Glutamatergic neuron (in vitro differentiated cells): Measurements from ENCODE around the gene KMO. TPM values are rescaled to one million over a fixed set of nuclear protein-coding genes. Genes with fewer than 3 reads are reported as not detected.
A peak's percentile ranks its signal among the peaks of the same experiment; 100 is the strongest.

Source experiments
- DNase-seq: peaks from one replicate; pipeline ENCODE4 v3.0.0; 2022
- H3K27ac Mint-ChIP-seq: one replicate; pipeline ENCODE4 v1.8.0; 2020; ENCODE audit warnings: mild to moderate bottlenecking, mixed read lengths, inconsistent platforms; ENCODE audit not compliant: unreplicated experiment
- H3K27me3 Mint-ChIP-seq: one replicate; pipeline ENCODE4 v1.8.0; 2020; ENCODE audit warnings: mild to moderate bottlenecking, moderate library complexity, mixed read lengths, inconsistent platforms; ENCODE audit not compliant: unreplicated experiment
- H3K36me3 Mint-ChIP-seq: one replicate; pipeline ENCODE4 v1.8.0; 2020; ENCODE audit warnings: mild to moderate bottlenecking, mixed read lengths, inconsistent platforms; ENCODE audit not compliant: unreplicated experiment
- H3K4me1 Mint-ChIP-seq: one replicate; pipeline ENCODE4 v1.8.0; 2020; ENCODE audit warnings: mild to moderate bottlenecking, low read depth, mixed read lengths, inconsistent platforms; ENCODE audit not compliant: unreplicated experiment
- H3K4me3 Mint-ChIP-seq: one replicate; pipeline ENCODE4 v1.8.0; 2020; ENCODE audit warnings: mild to moderate bottlenecking, mixed read lengths, inconsistent platforms; ENCODE audit not compliant: unreplicated experiment
- H3K9me3 Mint-ChIP-seq: one replicate; pipeline ENCODE4 v1.8.0; 2020; ENCODE audit warnings: mild to moderate bottlenecking, moderate library complexity, mixed read lengths, inconsistent platforms; ENCODE audit not compliant: unreplicated experiment
- total RNA-seq: library from RNA; stranded (reverse); fragmentation: NEBNext Ultra II Directional; extraction: Animal tissue kit (Norgen Biotek cat#: 25700); gene quantifications from one replicate; pipeline ENCODE4 v1.2.1, GENCODE V29; 2021; ENCODE audit not compliant: unreplicated experiment
- TF ChIP-seq, protein P1 (sequence below): fragments of 200-600 bp; sonication (generic); IDR thresholded peaks from one replicate; pipeline ENCODE4 v1.5.0; 2021; ENCODE audit not compliant: partially characterized antibody, unreplicated experiment

KMO gene
- total RNA-seq, 1 donor from 2014 or later = not detected

DNA sequence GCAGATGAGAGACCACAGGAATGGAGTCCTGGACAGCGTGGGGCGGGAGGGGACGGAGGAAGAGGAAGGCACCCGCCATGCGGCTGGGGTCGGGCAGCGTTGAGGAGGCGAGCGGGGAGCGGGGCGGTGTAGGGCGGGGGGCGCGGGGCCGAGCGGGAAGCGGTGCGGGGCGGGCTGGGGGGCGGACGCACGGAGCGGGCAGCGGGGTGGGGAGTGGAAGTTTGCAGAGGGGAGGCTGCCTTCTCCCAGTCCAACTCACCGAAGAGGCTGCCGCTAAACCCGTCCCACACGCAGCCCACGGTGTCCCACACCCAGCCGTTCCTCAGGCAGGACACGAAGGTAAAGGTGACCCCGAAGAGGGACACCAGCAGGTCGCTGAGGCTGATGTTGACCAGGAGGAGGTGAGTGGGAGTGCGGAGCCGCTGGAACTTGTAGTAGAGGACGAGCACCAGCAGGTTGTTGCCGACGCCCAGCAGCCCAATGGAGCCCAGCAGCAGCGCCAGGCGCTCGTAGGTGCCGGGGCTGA is 107.5 kb downstream of the KMO start:
- Mint-ChIP-seq H3K27ac (peak overlapping the region; percentile 10), H3K4me1 (peaks cover 15% of the 10 kb centered on the region), H3K4me3 (peak overlapping the region; percentile 79), H3K27me3 (peaks cover 4% of the 10 kb centered on the region), H3K36me3 (peaks cover 9% of the 10 kb centered on the region), H3K9me3 (peaks cover 3% of the 10 kb centered on the region)
- TF ChIP-seq, protein P1, sequence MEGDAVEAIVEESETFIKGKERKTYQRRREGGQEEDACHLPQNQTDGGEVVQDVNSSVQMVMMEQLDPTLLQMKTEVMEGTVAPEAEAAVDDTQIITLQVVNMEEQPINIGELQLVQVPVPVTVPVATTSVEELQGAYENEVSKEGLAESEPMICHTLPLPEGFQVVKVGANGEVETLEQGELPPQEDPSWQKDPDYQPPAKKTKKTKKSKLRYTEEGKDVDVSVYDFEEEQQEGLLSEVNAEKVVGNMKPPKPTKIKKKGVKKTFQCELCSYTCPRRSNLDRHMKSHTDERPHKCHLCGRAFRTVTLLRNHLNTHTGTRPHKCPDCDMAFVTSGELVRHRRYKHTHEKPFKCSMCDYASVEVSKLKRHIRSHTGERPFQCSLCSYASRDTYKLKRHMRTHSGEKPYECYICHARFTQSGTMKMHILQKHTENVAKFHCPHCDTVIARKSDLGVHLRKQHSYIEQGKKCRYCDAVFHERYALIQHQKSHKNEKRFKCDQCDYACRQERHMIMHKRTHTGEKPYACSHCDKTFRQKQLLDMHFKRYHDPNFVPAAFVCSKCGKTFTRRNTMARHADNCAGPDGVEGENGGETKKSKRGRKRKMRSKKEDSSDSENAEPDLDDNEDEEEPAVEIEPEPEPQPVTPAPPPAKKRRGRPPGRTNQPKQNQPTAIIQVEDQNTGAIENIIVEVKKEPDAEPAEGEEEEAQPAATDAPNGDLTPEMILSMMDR = no peak
- peak; percentile 49 for DNase-seq

DNA sequence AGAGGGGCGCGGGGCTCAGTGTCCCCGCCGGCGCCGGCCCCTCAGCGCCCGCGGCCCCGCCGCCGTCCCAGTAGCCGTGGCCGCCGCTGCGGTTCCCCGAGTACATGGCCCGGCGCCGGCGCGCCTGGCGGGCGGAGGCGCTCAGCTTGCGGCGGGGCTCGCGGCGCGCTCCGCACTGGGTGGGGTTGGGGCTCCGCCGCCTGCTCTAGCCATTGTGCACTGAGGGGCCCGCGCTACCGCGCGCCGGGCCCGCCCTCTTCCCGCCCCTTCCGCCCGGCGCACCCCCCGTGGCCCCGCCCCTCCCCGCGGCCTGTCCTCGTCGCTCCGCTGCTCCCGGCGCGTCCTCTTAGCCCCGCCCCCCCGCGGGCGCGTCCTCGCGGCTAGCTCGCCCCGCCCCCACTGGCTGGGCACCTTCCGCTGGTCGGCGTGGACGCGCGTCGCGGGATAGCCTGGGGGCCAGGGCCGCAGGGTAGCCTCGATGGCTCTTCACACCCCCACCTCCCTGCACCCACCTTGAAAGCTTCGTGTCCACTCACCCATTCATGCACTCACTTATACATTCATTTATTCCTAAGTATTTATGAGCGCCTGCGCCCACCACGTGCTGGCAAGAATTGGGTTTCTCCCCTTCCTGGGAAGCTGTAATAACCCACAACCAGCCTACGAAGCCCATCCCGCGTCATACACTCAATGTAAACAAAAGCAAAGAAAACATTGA is 108.1 kb downstream of the KMO start, which contains the start of the genes CHML and OPN3:
Gene CHML, minus strand, starts transcription at position 221 of the 718 bp plus-strand sequence. CDS start 4,603 bp downstream, outside the sequence.
Gene OPN3, minus strand, starts transcription at position 221 of the 718 bp plus-strand sequence. Its CDS starts 115 bp downstream, at position 106.
- H3K27me3 Mint-ChIP-seq = peaks cover 4% of the 10 kb centered on the region
- peak; percentile 95 for DNase-seq
- H3K9me3 Mint-ChIP-seq = peaks cover 3% of the 10 kb centered on the region
- H3K4me3 Mint-ChIP-seq = peak within 1 kb of the TSS; percentile 79
- TF ChIP-seq, protein P1 = no peak
- H3K36me3 Mint-ChIP-seq = peaks cover 3% of the 10 kb centered on the region
- H3K27ac Mint-ChIP-seq = peak within 1 kb of the TSS; percentile 81
- peaks cover 15% of the 10 kb centered on the region for H3K4me1 Mint-ChIP-seq

DNA sequence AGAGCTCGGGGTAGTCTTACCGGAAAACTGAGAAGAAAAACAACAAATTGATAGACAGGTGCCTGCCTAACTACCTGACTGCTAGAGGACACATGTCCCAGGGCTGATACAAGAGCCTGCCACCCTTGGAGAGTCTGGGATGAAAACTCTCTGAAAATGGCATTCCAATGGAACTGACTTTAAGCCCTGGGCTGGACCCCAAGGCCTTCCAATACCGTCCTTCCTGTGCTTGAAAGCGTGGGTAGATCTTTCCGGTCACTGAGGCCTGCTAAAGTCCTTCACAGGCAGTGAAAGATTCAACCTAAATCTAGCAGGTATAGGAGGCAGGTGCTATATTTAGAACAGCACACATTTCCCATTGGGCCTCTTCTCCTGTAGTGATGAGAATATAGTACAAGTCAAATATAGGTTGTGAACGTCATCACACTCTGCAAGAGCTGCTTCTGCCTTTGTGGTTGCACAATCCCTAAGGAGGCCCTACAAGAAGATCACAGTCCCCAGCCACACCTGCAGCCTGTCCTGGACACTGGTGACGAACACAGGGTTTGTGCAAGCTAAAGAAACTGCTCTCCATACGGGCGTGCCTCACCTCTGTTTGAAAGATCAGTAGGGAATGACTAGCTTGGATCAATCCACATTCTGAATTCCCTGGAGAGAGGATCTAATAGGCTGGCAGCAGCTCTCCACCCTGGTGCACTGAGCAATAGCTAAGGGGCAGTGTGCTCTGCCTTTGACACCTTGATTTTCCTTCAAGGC is 108.9 kb downstream of the KMO start:
- DNase-seq = no peak
- Mint-ChIP-seq H3K9me3 (peaks cover 3% of the 10 kb centered on the region), H3K27ac (peak overlapping the region; percentile 81), H3K27me3 (peaks cover 4% of the 10 kb centered on the region), H3K36me3 (no peaks in the 10 kb centered on the region), H3K4me3 (peak overlapping the region; percentile 79), H3K4me1 (peaks cover 15% of the 10 kb centered on the region)
- TF ChIP-seq, protein P1 = no peak

DNA sequence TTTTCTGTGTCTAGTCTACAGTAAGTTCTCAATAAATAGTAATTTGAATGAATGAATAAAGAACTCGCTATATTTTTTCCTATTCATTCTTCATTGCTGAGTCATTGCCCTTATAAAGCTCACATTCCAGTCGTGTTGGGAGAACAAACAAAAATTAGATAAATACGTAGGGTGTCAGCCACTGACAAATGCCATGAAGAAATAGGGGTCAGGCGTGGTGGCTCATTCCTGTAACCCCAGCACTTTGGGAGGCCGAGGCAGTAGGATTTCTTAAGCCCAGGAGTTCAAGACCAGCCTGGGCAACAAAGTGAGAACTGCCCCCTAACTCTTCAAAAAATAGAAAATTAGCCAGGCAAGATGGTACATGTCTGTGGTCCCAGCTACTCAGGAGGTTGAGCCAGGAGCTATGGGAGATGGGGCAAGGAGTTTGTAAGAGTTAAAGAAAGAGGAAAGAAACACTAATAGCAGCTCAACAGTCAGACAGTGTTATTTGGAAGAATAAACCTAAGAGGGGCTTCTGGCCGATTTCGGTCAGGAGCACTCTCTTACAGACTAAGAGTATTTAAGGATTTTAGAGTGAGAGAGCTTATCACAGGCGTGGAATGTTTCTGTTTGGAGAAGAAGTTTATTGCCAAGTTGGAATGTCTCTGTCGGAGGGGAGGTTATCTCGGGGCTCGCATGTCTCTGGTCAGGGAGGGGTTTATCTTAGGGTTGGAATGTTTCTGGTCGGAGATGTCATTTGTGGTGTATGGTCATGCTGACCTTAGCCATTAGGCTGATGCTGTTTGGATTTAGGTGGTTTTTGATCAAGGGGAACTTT is 109.8 kb downstream of the KMO start:
- Mint-ChIP-seq H3K4me3 (no peak overlapping the region), H3K4me1 (peaks cover 15% of the 10 kb centered on the region), H3K9me3 (peaks cover 3% of the 10 kb centered on the region), H3K27ac (no peak overlapping the region), H3K36me3 (no peaks in the 10 kb centered on the region), H3K27me3 (peaks cover 4% of the 10 kb centered on the region)
- no peak for DNase-seq
- TF ChIP-seq, protein P1 = no peak
